Activated CD4-positive, alpha-beta memory T cell treated with anti-CD3 and anti-CD28 coated beads for 36 hours (primary cell): ENCODE data around the gene MYBPH. TPM values are rescaled to one million over a fixed set of nuclear protein-coding genes. Genes with fewer than 3 reads are reported as not detected.

Experiments
- CTCF ChIA-PET: fragments of 350-600 bp; sonication (Branson Sonifier 250); formaldehyde crosslinking; loops from one replicate; lab custom pipeline; 2021; ENCODE audit warnings: antibody characterized with exemption, inconsistent platforms; lab: Charles Lee
- POLR2A ChIA-PET: fragments of 350-600 bp; sonication (Branson Sonifier 250); formaldehyde crosslinking; loops from one replicate; lab custom pipeline; 2021; ENCODE audit warnings: antibody characterized with exemption; lab: Charles Lee
- DNase-seq: peaks from one replicate; pipeline ENCODE4 v3.0.0-alpha.2; 2020
- H3K27ac Mint-ChIP-seq: one replicate; pipeline ENCODE4 v1.8.0; 2021; ENCODE audit warnings: mixed read lengths
- H3K27me3 Mint-ChIP-seq: one replicate; pipeline ENCODE4 v1.8.0; 2021; ENCODE audit warnings: mixed read lengths
- H3K36me3 Mint-ChIP-seq: one replicate; pipeline ENCODE4 v1.8.0; 2021; ENCODE audit warnings: mixed read lengths
- H3K4me1 Mint-ChIP-seq: one replicate; pipeline ENCODE4 v1.8.0; 2021; ENCODE audit warnings: low read depth, mixed read lengths
- H3K4me3 Mint-ChIP-seq: one replicate; pipeline ENCODE4 v1.8.0; 2021; ENCODE audit warnings: mild to moderate bottlenecking, mixed read lengths
- H3K9me3 Mint-ChIP-seq: one replicate; pipeline ENCODE4 v1.8.0; 2021; ENCODE audit warnings: mixed read lengths
- intact Hi-C: fragments of 100-400 bp; cut with micrococcal nuclease; formaldehyde crosslinking; loops from one replicate; pipeline ENCODE4 v1.15.1; 2023
- total RNA-seq, 2 experiments: library from RNA; stranded (reverse); gene quantifications; one replicate each; pipeline ENCODE4 v1.2.3, GENCODE V29; 2021

The MYBPH gene
- total RNA-seq, 2 experiments from 2014 or later = not detected

DNA sequence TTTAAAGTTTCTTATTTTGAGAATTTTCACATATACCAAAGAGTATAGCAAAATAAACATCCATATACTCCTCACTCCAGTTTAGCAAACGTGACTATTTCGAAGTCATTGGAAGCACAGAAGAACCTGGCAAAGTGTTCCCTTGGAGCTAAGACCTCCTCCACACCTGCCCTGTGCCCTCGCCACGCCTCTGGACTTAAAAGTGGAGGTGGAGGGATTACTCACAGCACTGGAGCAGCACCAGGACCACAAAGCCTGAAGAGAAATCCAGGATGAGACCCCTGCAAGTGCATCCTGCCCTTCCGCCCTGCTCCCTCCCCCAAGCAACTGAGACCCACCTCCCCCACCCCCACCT lies 10.4 kb upstream of the MYBPH start:
- DNase-seq = no peak
- H3K4me3 Mint-ChIP-seq = no peak overlapping the region

GRCh38 chr1:203185585-203185984 lies 10.0 kb upstream of the MYBPH start:
- Mint-ChIP-seq H3K36me3 (no peaks in the 10 kb centered on the region), H3K27me3 (peaks cover 4% of the 10 kb centered on the region), H3K4me1 (no peaks in the 10 kb centered on the region), H3K4me3 (no peak overlapping the region), H3K9me3 (no peaks in the 10 kb centered on the region), H3K27ac (no peak overlapping the region)
- DNase-seq = no peak
- ChIA-PET POLR2A (no interaction called here), CTCF (no interaction called here)
- intact Hi-C loops = no loop called here

More for the DNA sequence above, 10.4 kb upstream of the MYBPH start:
- Mint-ChIP-seq H3K9me3 (no peaks in the 10 kb centered on the region), H3K36me3 (no peaks in the 10 kb centered on the region), H3K4me1 (no peaks in the 10 kb centered on the region), H3K27ac (no peak overlapping the region), H3K27me3 (peaks cover 4% of the 10 kb centered on the region)
- POLR2A ChIA-PET = no interaction called here
- CTCF ChIA-PET = interaction anchor here (0.7 kb wide), 1 partner anchor 13 kb away, joined by 4 read pairs; no protein-coding TSS in a partner anchor
- intact Hi-C loops = no loop called here

GRCh38 chr1:203185061-203185461 lies 9.4 kb upstream of the MYBPH start:
- no peak for DNase-seq
- CTCF ChIA-PET = no interaction called here

GRCh38 chr1:203184467-203184866 lies 8.8 kb upstream of the MYBPH start:
- H3K4me1 Mint-ChIP-seq = no peaks in the 10 kb centered on the region
- no peak for DNase-seq
- POLR2A ChIA-PET = no interaction called here
- no peak overlapping the region for H3K27ac Mint-ChIP-seq
- H3K27me3 Mint-ChIP-seq = peaks cover 2% of the 10 kb centered on the region
- H3K36me3 Mint-ChIP-seq = no peaks in the 10 kb centered on the region
- H3K9me3 Mint-ChIP-seq = no peaks in the 10 kb centered on the region
- intact Hi-C loops = no loop called here
- H3K4me3 Mint-ChIP-seq = no peak overlapping the region
- CTCF ChIA-PET = no interaction called here

More at GRCh38 chr1:203185061-203185461, 9.4 kb upstream of the MYBPH start:
- Mint-ChIP-seq H3K27me3 (peaks cover 4% of the 10 kb centered on the region), H3K9me3 (no peaks in the 10 kb centered on the region), H3K4me3 (no peak overlapping the region), H3K36me3 (no peaks in the 10 kb centered on the region), H3K4me1 (no peaks in the 10 kb centered on the region), H3K27ac (no peak overlapping the region)
- intact Hi-C loops = no loop called here
- POLR2A ChIA-PET = no interaction called here

- CTCF ChIA-PET = interaction anchor here (3.1 kb wide), 1 partner anchor 12 kb away, joined by 14 read pairs; no protein-coding TSS in a partner anchor
- POLR2A ChIA-PET = no interaction called here
- DNase-seq = no peak
- intact Hi-C loops = no loop called here
- no peaks in the 10 kb centered on the region for H3K36me3 Mint-ChIP-seq
- peaks cover 2% of the 10 kb centered on the region for H3K27me3 Mint-ChIP-seq
- H3K9me3 Mint-ChIP-seq = no peaks in the 10 kb centered on the region
- H3K4me3 Mint-ChIP-seq = no peak overlapping the region
- H3K27ac Mint-ChIP-seq = no peak overlapping the region
- no peaks in the 10 kb centered on the region for H3K4me1 Mint-ChIP-seq
Observed at GRCh38 chr1:203183828-203184227, 8.2 kb upstream of the MYBPH start.

GRCh38 chr1:203182387-203182953 lies 6.8 kb upstream of the MYBPH start:
- intact Hi-C loops = no loop called here
- no peaks in the 10 kb centered on the region for H3K36me3 Mint-ChIP-seq
- DNase-seq = no peak
- H3K27ac Mint-ChIP-seq = no peak overlapping the region
- H3K4me1 Mint-ChIP-seq = no peaks in the 10 kb centered on the region
- H3K27me3 Mint-ChIP-seq = peaks cover 1% of the 10 kb centered on the region
- no peaks in the 10 kb centered on the region for H3K9me3 Mint-ChIP-seq
- CTCF ChIA-PET = interaction anchor here (3.1 kb wide), 1 partner anchor 10 kb away, joined by 14 read pairs; no protein-coding TSS in a partner anchor
- no peak overlapping the region for H3K4me3 Mint-ChIP-seq
- POLR2A ChIA-PET = no interaction called here

DNA sequence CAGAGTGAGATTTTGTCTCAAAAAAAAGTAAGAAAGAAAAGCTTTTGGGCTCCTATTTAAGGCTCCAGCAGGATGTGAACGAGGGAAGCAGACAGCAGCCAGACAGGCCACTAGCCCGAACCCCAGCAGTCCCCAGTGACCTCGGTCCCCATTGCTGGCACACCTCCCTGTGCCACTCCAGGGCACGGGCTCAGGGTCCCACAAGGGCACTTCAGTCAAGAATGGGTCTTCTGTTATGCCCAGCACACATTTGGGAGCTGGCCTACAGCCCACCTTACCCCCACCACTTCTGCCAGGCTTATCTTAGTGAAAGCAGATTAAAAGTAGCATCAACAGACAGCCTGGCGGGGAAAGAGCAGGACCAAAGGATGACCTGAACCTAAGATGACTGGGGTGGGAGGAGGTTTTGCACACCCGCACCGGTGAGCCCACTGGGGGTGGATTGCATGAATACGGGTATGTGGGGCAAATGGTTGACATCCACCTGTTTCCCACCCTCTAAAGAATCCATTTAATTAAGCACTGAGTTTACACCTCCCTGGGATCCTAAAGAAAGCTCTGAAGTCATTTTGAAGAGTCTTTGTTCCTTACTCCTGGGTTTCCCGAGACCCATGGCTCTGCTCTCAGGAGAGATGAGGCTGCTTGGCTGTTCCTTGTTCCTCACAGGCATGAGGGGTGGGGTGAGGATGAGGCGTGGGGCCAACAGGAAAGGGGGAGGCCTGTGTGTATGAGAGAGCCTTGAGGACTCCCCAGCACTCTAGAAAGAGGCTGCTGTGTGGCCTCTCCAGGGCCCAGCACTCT lies 6.2 kb upstream of the MYBPH start:
- H3K27me3 Mint-ChIP-seq = peaks cover 1% of the 10 kb centered on the region
- intact Hi-C loops = no loop called here
- no peak overlapping the region for H3K4me3 Mint-ChIP-seq
- no peak for DNase-seq
- H3K27ac Mint-ChIP-seq = no peak overlapping the region
- POLR2A ChIA-PET = no interaction called here
- CTCF ChIA-PET = interaction anchor here (1.1 to 3.1 kb wide), 2 partner anchors 10 to 142 kb away, joined by 3 to 14 read pairs; no protein-coding TSS in a partner anchor
- H3K4me1 Mint-ChIP-seq = no peaks in the 10 kb centered on the region
- no peaks in the 10 kb centered on the region for H3K36me3 Mint-ChIP-seq
- H3K9me3 Mint-ChIP-seq = no peaks in the 10 kb centered on the region

- no peak overlapping the region for H3K27ac Mint-ChIP-seq
- CTCF ChIA-PET = interaction anchor here (1.1 to 3.1 kb wide), 3 partner anchors 9 to 141 kb away, joined by 3 to 14 read pairs (median 3); no protein-coding TSS in a partner anchor
- intact Hi-C loops = no loop called here
- no peaks in the 10 kb centered on the region for H3K36me3 Mint-ChIP-seq
- H3K27me3 Mint-ChIP-seq = peaks cover 1% of the 10 kb centered on the region
- no peak for DNase-seq
- no peaks in the 10 kb centered on the region for H3K9me3 Mint-ChIP-seq
- H3K4me3 Mint-ChIP-seq = no peak overlapping the region
- POLR2A ChIA-PET = no interaction called here
- H3K4me1 Mint-ChIP-seq = no peaks in the 10 kb centered on the region
Observed at GRCh38 chr1:203180611-203181330, 5.1 kb upstream of the MYBPH start.

- no peaks in the 10 kb centered on the region for H3K4me1 Mint-ChIP-seq
- ChIA-PET CTCF (interaction anchor here (0.6 to 1.1 kb wide), 2 partner anchors 35 to 37 kb away, joined by 3 read pairs; no protein-coding TSS in a partner anchor), POLR2A (no interaction called here)
- H3K27ac Mint-ChIP-seq = no peak overlapping the region
- H3K4me3 Mint-ChIP-seq = no peak overlapping the region
- intact Hi-C loops = no loop called here
- H3K9me3 Mint-ChIP-seq = no peaks in the 10 kb centered on the region
- DNase-seq = no peak
- peaks cover 1% of the 10 kb centered on the region for H3K27me3 Mint-ChIP-seq
- H3K36me3 Mint-ChIP-seq = no peaks in the 10 kb centered on the region
Observed at GRCh38 chr1:203179667-203180005, 4.0 kb upstream of the MYBPH start.

DNA sequence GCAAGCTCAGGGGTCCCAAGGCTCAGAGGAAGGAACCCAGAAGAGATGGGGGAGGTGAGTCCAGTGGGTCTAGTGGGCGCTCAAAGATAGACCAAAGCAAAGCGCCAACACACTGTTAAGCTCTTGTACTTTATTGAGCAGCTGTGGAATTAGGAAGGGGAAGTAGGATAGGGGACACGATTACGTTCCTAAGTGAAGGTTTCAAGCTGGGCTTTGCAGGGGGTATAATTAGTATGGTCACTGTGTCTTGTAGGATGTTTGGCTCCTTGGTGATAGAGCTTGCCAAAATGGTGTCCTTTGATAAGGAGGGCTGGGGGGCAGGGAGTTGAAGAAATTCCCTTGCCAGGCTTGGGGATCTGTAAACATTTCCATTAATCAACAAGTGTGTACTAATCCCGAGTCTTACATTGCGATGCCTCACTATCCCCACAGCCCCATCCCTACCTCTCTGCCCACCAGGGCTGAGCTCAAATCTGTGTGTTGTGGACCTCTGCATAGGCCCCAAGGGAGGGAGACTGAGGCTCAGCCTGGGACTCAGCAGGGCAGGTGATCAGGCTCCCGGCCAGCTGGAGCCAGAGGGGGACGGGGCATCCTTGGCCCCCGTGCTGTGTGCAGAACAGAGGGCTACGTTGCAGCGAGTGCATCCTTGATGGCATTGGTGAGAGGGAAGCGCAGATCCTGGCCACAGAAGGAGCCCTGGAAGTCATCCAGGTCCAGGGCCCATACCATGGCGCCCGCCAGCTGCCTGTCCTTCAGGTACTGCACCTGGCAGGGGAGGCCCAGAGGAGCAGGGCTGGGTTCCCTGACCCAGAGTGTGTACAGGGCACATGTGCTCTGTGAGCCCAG lies 3.4 kb upstream of the MYBPH start:
- Mint-ChIP-seq H3K4me1 (no peaks in the 10 kb centered on the region), H3K4me3 (no peak overlapping the region), H3K36me3 (no peaks in the 10 kb centered on the region), H3K27me3 (peaks cover 1% of the 10 kb centered on the region), H3K9me3 (no peaks in the 10 kb centered on the region), H3K27ac (no peak overlapping the region)
- ChIA-PET CTCF (interaction anchor here (0.6 to 0.7 kb wide), 2 partner anchors 9 to 36 kb away, joined by 3 read pairs; no protein-coding TSS in a partner anchor), POLR2A (no interaction called here)
- DNase-seq = no peak
- intact Hi-C loops = no loop called here

DNA sequence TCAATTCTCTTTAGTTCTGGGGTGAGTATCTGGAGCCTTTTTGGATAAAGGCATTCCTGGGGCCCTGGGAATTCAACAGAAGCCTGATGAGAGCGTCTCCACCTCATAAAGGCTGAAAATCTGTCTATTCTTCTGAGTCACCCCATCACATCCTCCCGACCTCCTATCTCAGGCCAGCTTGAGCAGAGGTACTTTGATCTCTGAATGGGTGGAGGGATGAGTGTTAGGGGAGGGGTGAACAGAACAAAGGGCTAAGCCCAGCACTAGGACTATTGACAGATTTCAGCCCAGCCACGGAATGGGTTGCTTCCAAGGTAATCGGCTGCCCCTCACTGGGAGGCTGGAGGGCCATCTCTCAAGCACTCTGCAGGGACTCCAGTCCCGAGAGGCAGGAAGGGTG lies 2.5 kb upstream of the MYBPH start:
- ChIA-PET CTCF (interaction anchor here (1.0 kb wide), 1 partner anchor 10 kb away, joined by 3 read pairs; no protein-coding TSS in a partner anchor), POLR2A (no interaction called here)
- H3K27ac Mint-ChIP-seq = no peak overlapping the region
- peaks cover 1% of the 10 kb centered on the region for H3K27me3 Mint-ChIP-seq
- H3K4me1 Mint-ChIP-seq = no peaks in the 10 kb centered on the region
- intact Hi-C loops = no loop called here
- H3K36me3 Mint-ChIP-seq = no peaks in the 10 kb centered on the region
- no peak overlapping the region for H3K4me3 Mint-ChIP-seq
- DNase-seq = no peak
- no peaks in the 10 kb centered on the region for H3K9me3 Mint-ChIP-seq
